Right renal pelvis (tissue), 4 donors: ENCODE measurements around the gene CYS1. TPM values are rescaled to one million over a fixed set of nuclear protein-coding genes. Genes with fewer than 3 reads are reported as not detected.
"Not testable (repeated sequence)": the region's sequence is repeated elsewhere in the genome, so short reads cannot be mapped to it uniquely, and the experiment has no call there.

ENCODE experiments used
- DNase-seq, 4 donors: peaks; one replicate each; pipeline ENCODE4 v3.0.0-alpha.2; 2013; ENCODE audit warnings: low read depth in 4 of 4, low spot score in 3 of 4, missing footprints in 1 of 4
- polyA plus RNA-seq, 4 donors: library from polyadenylated mRNA; unstranded; fragments of 120-200 nt; gene quantifications; one replicate each; pipeline ENCODE4 v1.2.1, GENCODE V29; 2013; ENCODE audit not compliant: insufficient read length in 4 of 4

Gene CYS1
- polyA plus RNA-seq, 4 donors = 94.3 to 133 (median 103) TPM

DNA sequence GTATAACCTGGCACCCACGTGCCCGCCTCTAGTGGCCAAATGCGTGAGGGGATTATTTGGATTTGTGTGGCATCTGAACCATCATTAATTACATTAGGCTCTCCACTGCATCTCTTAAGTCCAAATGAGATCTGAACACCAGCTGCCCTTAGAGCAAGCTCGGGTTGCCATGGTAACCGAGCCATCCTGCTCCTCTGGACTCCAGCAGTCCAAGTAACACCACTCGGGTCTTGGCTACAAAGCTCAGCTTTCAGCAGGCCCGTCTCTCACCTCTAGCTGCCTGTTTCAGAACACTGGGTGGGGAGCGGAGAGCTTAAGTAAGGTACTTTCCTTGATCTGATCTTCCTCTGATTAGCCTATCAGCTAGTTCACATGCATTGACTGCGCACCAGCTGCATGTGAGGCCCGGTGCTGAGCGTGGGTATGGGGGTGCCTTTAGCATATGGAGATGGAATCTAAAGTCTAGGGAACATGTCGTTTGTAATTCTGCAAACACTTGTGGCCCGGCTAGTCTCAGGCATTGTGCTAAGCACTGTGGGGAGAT lies 14.1 kb upstream of the CYS1 start:
- DNase-seq = no peak

DNA sequence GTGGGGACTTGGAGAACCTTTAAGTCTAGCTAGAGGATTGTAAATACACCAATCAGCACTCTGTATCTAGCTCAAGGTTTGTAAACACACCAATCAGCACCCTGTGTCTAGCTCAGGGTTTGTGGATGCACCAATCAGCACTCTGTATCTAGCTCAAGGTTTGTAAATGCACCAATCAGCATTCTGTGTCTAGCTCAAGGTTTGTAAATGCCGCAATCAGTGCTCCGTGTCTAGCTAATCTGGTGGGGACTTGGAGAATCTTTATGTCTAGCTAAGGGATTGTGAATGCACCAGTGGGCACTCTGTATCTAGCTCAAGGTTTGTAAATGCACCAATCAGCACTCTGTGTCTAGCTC lies 11.7 kb upstream of the CYS1 start:
- not testable (repeated sequence) for DNase-seq

DNA sequence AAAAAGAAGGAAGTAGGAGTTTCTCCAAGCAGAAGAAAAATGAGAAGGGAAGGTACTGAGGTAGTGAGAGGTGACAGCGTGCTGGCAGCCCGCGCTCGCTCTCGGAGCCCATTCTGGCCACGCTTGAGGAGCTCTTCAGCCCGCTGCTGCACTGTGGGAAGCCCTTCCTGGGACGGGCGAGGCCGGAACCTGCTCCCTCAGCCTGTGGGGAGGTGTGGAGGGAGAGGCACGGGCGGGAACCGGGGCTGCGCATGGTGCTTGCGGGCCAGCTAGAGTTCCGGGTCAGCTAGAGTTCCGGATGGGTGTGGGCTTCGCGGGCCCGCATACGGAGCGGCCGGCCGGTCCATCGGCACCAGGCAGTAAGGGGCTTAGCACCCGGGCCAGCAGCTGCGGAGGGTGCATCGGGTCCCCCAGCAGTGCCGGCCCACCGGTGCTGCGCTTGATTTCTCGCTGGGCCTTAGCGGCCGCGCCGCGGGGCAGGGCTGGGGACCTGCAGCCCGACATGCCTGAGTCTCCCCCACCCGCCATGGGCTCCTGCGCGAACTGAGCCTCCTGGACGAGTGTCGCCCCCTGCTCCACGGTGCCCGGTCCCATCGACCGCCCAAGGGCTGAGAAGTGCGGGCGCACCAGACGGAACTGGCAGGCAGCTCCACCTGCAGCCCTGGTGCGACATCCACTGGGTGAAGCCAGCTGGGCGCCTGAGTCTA lies 11.1 kb upstream of the CYS1 start:
- DNase-seq = no peak

DNA sequence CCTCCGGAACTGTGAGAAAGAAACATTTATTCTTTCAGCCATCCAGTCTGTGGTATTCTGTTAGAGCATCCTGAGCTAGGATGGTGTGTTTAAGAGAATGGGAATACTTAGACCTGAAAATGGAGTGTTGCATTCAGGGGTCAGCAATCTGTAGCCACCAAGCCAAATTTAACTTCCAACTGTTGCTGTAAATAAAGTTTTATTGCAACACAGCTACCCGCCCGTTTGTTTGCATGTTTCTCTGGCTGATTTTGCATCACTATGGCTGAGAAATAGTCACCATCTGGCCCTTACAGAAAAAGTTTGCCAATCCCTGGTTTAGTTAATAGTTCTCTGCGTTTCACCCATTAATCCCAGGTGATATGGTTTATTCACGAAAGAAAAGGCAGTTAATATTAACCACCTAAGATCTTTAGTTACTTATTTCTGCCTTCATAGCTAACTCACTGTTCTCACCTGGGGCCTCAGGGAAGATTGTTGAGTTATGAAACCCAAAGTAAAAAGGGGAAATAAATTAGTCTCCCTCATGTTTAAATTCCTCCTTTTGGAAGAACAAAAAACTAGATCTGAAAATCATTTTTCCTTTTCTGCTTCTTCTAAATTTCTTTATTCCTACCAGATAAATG lies 9.5 kb upstream of the CYS1 start:
- DNase-seq = no peak

DNA sequence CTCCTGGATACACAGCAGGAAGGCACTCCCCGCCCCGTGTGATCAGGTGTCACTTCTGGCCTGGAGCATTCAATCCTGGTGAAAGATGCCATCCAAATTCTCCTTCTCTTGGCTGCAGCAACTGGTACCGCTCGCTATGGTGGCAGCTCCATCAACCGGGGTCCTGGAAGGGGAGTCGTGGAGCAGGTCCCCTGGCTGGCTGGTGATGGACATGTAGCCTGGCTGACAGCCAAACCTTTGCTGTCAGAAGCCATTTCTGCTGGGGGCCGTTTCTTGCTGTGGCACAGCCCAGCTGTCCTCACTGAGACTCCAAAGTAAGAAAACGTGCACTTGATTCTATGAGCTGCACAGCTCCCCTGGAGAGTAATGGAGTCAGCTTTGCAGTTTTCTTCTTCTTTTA lies 7.1 kb upstream of the CYS1 start:
- no peak for DNase-seq

DNA sequence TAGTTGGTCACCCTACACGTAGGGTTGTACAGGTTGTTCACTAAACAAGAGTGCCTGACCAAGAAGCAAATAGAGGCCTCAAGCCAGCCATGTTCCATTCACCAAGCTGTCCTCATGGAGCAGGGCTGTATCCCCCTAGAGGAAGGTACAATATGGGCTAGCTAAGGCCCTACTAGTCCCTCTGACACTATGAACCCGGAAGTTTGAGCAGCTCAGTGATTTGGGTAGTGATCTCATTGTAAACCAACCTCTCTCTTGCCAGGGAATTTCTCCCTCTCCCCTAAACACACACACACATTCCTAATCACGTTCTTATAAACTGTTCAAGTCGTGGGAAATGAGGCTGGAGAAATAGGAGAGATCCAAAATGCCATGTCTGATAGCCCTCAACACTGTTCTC lies 6.7 kb upstream of the CYS1 start:
- no peak for DNase-seq

DNA sequence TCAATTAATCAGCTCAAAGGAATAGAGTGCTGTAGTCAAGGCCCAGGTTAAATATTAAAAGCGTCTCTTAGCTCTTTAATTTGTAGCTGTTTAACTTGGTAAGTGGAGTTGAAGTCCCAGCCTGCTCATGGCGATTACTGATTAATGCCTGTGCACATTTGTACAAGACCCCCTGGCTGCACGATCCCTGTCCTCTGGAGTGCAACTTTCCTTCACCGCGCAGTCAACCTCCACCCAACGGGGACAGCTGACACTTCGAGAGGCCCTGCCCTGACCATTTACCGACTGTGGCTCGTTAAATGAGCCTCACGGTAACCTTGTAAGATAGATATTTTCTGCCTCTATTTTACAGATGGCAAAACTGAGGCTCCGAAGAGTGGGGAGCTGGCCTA lies 5.5 kb upstream of the CYS1 start:
- peak in 1 of 4 donors; percentile 71 for DNase-seq

DNA sequence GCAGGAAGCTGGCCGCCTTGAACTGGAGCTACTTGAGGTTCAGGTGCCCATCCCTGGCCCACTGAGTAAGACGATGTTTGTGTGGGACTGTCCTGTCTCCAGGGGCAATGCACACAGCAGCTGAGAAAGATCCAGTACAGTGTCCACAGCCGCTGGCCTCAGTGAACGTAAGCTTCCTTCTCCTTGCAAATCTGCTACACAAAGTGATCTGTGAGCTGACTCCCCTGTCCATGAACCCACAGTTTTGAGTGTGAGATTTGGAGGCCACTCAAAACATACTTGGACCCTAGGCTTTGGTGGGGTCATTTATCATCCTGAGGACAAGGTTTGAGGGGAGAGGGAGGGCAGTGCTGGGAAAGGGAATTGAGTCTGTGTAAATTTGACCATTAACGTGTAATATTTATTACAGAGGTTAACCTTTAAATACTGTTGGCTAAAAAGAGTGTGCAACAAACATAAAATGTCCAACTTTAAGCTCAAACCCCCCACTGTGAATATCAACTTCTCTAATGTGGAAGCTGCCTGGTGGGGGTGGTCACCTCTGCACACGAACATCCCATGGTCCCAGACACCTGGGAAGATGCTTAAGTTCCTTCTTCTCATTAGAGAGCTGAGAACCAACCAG lies 4.9 kb upstream of the CYS1 start:
- no peak for DNase-seq

DNA sequence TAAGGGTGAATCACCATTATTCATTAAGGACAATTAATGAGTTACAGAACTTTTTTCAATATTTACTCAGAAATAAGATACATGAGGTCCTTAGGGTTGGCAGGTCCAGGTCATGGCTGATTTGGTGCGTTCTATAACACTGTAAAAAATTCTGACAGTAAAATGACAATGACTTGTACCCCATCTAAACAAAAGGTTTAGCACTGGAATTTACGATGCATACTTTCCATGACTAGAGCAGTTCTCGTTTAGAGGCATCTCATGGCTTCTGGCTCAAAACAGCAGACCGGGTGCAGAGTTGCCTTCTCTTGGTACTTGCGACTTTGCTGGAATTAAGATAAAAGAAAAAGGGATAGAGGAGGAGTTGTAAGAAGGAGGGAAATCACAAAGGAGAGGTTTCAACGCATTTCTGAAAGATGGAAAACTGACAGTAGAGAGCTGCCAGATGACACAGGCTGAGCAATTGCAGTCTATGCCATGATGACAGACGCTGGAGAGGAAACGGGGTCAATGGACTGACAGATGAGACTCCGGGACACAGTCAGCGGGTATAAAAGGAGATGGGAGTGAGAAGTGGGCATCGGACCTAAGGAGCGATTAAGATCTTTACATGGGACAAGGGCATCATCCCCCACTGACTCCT lies 4.1 kb upstream of the CYS1 start:
- DNase-seq = no peak

DNA sequence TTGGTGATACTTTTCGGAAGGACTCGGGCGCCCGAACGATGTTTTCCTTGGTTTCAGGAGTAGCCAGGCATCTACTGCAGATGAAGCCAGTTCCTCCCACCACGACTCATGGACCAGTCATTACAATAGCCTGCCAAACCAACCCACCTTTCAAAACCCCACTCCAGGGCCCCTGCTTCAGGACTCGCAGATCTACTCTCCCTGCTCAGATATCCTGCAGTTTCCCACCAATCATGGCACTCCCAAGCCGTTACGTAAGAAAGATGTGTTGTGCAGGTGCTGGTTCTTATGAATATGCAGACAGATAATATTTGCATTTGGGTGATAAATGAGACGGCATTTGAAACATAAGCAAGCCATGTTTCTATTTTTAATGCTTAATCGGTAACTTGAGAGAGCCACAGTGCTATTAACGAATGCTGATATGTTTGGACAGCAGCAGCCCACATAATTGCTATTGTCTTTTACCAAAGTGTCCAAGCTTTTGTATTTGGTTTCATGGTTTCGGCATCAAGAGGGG lies 3.5 kb upstream of the CYS1 start:
- DNase-seq = no peak

DNA sequence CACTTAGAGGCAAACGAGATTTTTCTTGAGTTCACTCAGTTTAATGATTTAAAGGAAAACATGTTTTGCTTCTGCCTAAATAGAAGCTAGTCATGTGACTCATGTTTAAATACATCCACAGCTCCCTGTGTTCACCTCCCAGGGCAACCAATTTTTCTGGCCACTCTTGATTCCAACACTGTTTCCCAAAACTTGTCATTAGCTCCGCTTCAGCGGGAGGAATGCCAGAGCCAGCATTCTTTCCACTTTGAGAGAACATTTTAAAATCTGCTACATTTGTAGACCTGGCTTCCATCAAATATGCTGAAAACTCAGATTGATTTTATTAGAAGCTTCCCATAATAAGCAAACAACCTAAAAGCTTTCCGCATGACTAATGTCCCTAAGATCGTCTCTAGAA lies 2.8 kb upstream of the CYS1 start:
- no peak for DNase-seq

DNA sequence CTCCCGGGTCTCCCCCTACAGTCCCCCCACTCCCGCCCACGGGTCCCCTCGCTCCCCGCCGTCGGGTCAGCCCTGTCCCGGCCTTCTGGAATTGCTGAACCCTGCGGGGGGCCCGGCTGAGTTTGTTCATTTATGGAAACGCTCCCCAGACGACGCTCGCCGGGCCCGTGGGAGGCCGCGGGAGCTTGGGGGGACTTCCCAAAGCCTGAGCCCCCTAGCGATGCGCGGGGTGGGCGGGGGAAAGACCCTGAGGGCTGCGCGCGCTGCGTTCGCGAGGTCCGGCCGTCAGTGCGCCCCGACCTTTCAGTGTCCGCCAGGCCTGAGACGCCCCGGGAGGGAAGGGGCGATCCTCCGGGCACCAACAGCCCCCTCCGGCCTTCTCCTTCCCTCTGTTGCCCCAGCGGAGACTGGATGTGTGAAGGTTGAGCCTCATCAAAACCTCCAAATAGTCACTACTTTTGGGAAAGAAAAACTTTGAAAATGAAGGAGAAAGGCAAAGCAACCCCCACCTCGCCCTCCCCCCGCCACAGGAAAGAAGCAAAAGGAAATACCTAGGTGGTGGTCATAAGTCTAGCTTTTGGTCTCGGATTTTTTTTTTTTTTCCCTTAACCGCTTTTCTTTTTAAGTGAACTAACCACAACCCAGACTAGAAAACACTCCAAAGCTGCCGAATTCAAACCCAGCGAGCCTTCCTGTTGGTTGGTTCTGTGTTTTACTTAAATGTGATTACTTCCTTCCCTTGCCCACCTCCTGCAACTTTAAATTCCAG lies 509 bp upstream of the CYS1 start:
- no peak for DNase-seq

DNA sequence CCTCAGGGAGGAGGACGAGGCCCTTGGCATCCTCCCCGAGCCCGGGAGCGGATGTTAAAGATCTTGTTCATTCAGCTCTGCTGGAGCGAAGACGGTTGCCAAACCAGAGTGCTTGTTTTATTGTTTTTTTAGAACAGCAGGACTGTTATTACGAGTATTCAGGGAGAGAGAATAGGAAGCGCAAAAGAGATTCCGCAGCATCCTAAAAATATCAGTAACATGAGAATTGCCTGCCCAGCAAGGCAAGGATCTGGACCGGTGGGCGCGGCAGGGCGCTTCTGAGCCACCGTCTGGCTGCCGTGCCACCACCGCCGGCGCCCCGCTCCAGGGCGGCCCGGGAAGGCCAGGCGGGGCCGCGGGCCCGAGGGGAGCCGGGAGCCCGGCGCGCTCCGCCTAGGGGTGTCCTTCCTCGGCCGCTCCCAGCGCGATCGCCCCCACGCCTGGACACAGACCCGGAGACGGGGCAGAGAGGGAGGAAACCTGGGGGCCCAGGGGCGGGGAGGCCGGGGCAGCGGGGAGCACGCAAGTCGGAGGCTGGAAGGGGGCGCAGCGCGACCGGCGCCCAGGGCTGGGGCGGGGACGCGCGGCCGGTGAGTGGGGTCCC lies 843 bp downstream of the CYS1 start:
- DNase-seq = no peak

DNA sequence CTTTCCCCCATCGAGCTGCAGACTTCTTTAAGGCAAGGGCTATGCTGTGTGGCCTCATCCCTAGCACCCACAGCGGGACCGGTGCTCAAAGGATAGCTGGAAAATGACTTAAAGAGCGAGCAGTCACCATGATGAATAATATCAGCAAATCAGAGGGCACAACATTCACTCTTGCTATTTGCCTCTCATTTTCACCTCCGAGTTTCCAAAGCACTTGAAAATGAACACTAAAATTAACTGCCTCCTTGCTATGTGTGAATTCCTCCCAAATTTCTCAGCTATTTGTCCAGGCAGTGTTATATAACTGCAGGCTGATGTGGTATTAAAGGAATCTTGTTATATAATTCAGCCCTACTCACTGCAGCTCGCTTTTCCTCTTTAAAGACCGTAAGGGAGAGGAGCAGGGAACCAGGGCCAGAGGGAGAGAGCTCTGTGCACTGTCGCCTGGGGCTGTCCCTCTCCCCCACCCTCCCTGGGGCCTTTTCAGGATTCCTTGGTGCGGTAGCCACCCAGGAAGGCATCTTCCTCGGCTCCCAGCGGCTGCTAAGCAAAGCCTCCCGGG lies 1.4 kb downstream of the CYS1 start:
- no peak for DNase-seq

DNA sequence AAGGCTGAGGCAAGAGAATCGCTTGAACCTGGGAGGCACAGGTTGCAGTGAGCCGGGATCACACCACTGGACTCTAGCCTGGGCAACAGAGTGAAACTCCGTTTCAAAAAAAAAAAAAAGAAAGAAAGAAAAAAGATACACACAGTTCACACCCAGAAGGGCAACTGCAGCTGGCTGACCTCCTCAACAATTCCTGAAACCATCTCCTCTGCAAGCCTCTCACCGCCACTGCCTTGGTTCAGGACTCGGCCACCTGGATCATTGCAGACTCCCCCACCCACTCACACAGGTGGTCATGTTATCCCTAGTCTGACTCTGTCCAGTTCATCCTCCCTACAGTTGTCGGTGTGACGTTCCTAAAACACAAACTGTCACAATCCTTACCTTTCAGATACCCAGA lies 2.2 kb downstream of the CYS1 start:
- DNase-seq = no peak

DNA sequence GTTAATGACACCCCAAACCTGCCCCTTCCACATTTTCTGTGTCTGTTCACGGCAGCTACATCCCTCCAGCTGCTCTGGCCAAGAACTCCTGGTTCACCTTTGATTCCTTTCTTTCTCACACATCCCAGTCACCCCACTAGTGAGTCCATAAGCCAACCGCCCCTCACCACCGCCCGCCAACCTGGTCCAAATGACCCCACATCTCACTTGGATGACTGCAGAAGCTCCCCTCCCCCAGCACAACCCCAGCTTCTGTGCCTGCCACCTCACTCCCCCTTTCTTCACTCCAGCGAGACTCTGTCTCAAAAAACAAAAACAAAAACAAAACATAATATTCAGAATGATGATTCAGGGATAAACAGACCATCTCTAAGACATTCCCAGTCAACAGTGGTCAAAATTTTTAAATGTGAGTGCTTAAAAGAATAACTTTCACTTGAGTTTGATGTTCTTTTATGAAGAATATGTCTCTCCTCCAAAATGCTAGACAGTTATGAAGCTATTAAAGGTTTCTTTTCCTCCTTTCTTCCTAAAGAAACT lies 3.2 kb downstream of the CYS1 start:
- DNase-seq = no peak

DNA sequence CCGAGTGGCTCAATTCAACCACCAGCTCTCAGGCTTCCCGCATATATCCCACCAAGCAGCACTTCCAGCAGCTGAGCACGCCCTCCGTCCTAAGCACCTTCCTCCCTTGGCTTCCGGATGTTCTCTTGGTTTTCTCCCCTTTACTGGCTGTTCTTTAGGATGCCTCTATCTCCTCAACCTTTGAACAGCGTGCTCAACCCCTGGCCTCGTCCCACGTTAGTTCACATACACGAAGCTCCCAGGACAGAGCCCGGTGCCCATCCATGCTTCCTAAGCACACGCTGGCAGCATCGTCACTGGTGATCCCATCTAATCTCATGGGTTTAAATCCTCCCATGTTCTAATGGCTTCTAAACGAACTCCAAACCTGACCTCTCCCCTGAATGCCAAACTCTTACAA lies 3.7 kb downstream of the CYS1 start:
- no peak for DNase-seq

DNA sequence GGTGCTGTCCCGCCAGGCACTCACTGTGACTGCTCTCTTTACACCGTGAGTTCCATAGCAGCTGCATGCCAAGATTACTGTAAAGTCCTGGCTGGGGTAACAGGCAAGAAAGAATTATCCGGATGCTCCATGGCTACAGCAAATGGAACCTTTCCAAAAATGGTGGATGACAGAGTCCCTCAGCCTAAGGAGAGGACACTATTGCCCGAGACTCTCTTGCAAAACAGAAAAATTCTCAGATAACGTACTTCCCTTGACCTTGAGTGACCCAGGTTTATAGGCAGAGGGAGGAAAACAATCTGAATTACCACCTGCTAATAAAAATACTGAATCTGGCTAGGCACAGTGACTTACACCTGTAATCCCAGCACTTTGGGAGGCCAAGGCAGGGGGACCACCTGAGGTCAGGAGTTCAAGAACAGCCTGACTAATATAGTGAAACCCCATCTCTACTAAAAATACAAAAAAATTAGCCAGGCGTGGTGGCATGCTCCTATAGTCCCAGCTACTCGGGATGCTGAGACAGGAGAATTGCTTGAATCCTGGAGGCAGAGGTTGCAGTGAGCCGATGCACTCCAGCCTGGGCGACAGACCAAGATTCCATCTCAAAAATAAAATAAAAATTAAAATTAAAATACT lies 4.5 kb downstream of the CYS1 start:
- no peak for DNase-seq

DNA sequence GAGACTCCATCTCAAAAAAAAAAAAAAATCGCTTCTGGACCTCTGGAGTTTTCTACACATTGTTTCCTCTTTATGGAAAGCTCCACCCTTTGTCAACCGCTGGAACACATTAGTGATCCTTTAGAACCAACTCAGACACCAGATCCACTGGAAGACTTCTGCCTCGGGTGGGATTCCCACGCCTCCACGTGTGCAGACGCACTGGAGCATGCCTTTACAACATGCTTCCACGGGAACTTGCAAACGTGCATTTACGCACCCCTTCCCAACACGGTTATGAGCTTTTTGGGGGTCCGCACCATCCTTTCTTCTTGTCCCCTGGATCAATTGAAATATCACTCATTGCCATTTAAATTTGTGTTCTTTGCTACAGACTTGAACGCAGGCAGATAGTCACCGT lies 5.1 kb downstream of the CYS1 start:
- DNase-seq = no peak
